Measurements from ENCODE around the gene RIMS1. TPM values are rescaled to one million over a fixed set of nuclear protein-coding genes. Genes with fewer than 3 reads are reported as not detected.
"Not testable (repeated sequence)": the region's sequence is repeated elsewhere in the genome, so short reads cannot be mapped to it uniquely, and the experiment has no call there.

RIMS1 gene
- total RNA-seq, 2 donors from 2014 or later: 23.0 to 37.5 TPM

GRCh38 chr6:72283571-72283970, 397.2 kb downstream of the RIMS1 start:
- intact Hi-C loops (cut with DNase I): no loop called here
- no peak for DNase-seq (ENCODE audit: low spot score)

GRCh38 chr6:72286911-72287311, 400.6 kb downstream of the RIMS1 start:
- intact Hi-C loops (cut with DNase I): no loop called here
- DNase-seq (ENCODE audit: low spot score): no peak

- intact Hi-C loops (cut with DNase I): no loop called here
These were observed 401.5 kb downstream of the RIMS1 start for GRCh38 chr6:72287801-72288200.

GRCh38 chr6:72288592-72288991, 402.2 kb downstream of the RIMS1 start:
- no peak for DNase-seq (ENCODE audit: low spot score)
- intact Hi-C loops (cut with DNase I): no loop called here

More at GRCh38 chr6:72287801-72288200, 401.5 kb downstream of the RIMS1 start:
- no peak for DNase-seq (ENCODE audit: low spot score)

GRCh38 chr6:72290620-72291019, 404.3 kb downstream of the RIMS1 start:
- peak; percentile 53 for DNase-seq (ENCODE audit: low spot score)

GRCh38 chr6:72296375-72296774, 410.0 kb downstream of the RIMS1 start:
- DNase-seq (ENCODE audit: low spot score): no peak
- intact Hi-C loops (cut with DNase I): no loop called here

More at GRCh38 chr6:72290620-72291019, 404.3 kb downstream of the RIMS1 start:
- intact Hi-C loops (cut with DNase I): no loop called here

GRCh38 chr6:72305971-72306370, 419.6 kb downstream of the RIMS1 start:
- DNase-seq (ENCODE audit: low spot score): no peak
- intact Hi-C loops (cut with DNase I): no loop called here

GRCh38 chr6:72316675-72317380, 430.5 kb downstream of the RIMS1 start:
- intact Hi-C loops (cut with DNase I): no loop called here
- peak; percentile 76 for DNase-seq (ENCODE audit: low spot score)

GRCh38 chr6:72321788-72322187, 435.4 kb downstream of the RIMS1 start:
- intact Hi-C loops (cut with DNase I): no loop called here
- DNase-seq (ENCODE audit: low spot score): no peak

GRCh38 chr6:72322771-72323170, 436.4 kb downstream of the RIMS1 start:
- intact Hi-C loops (cut with DNase I): no loop called here
- DNase-seq (ENCODE audit: low spot score): no peak

GRCh38 chr6:72324591-72324990, 438.2 kb downstream of the RIMS1 start:
- no peak for DNase-seq (ENCODE audit: low spot score)
- intact Hi-C loops (cut with DNase I): no loop called here

- no peak for DNase-seq (ENCODE audit: low spot score)
- intact Hi-C loops (cut with DNase I): no loop called here
These were observed 442.4 kb downstream of the RIMS1 start for GRCh38 chr6:72328775-72329174.

GRCh38 chr6:72335203-72335602, 448.9 kb downstream of the RIMS1 start:
- DNase-seq (ENCODE audit: low spot score); intact Hi-C loops (cut with DNase I): not testable (repeated sequence)

GRCh38 chr6:72348926-72349325, 462.6 kb downstream of the RIMS1 start:
- no peak for DNase-seq (ENCODE audit: low spot score)
- intact Hi-C loops (cut with DNase I): no loop called here

- intact Hi-C loops (cut with DNase I): no loop called here
- DNase-seq (ENCODE audit: low spot score): no peak
These were observed 464.0 kb downstream of the RIMS1 start for GRCh38 chr6:72350296-72350881.

- no peak for DNase-seq (ENCODE audit: low spot score)
- intact Hi-C loops (cut with DNase I): no loop called here
These were observed 477.7 kb downstream of the RIMS1 start for GRCh38 chr6:72363844-72364740.

GRCh38 chr6:72365773-72366172, 479.4 kb downstream of the RIMS1 start:
- DNase-seq (ENCODE audit: low spot score): no peak
- intact Hi-C loops (cut with DNase I): no loop called here

- no peak for DNase-seq (ENCODE audit: low spot score)
These were observed 481.1 kb downstream of the RIMS1 start for GRCh38 chr6:72367439-72367838.

GRCh38 chr6:72371473-72371872, 485.1 kb downstream of the RIMS1 start:
- no peak for DNase-seq (ENCODE audit: low spot score)
- intact Hi-C loops (cut with DNase I): no loop called here

More at GRCh38 chr6:72367439-72367838, 481.1 kb downstream of the RIMS1 start:
- intact Hi-C loops (cut with DNase I): no loop called here

- intact Hi-C loops (cut with DNase I): no loop called here
These were observed 487.8 kb downstream of the RIMS1 start for GRCh38 chr6:72374172-72374571.

More at GRCh38 chr6:72374172-72374571, 487.8 kb downstream of the RIMS1 start:
- DNase-seq (ENCODE audit: low spot score): no peak

Measured in posterior vena cava (tissue), 2 donors.